GM12878 (cell line): ENCODE measurements around the gene NCAM1. TPM values are rescaled to one million over a fixed set of nuclear protein-coding genes. Genes with fewer than 3 reads are reported as not detected.

Source experiments
- ATAC-seq: fragments of 200-7000 bp; cut with Tn5 transposase; 3 replicates; pipeline ENCODE4 v1.9.1; 2020; ENCODE audit warnings: mild to moderate bottlenecking, moderate library complexity
- BruUV-seq: library from RNA; stranded (reverse); fragments of 400-500 nt; replicated peaks from 2 replicates; lab custom pipeline; 2021; lab: Mats Ljungman, UMichigan
- CTCF ChIA-PET: fragments of 300-600 bp; sonication (Branson Sonifier 250); formaldehyde crosslinking; extraction: SDS; loops from one replicate; lab custom pipeline; 2021; ENCODE audit warnings: inconsistent platforms; lab: Yijun Ruan, JAX
- POLR2A ChIA-PET: fragments of 350-600 bp; formaldehyde crosslinking; extraction: SDS; loops from one replicate; lab custom pipeline; 2021; ENCODE audit warnings: inconsistent platforms; lab: Charles Lee
- RAD21 ChIA-PET: fragments of 300-600 bp; sonication (Branson Sonifier 250); formaldehyde crosslinking; loops from one replicate; lab custom pipeline; 2023; ENCODE audit warnings: antibody characterized with exemption; ENCODE audit not compliant: unreplicated experiment; lab: Charles Lee
- SMC1A ChIA-PET: fragments of 300-600 bp; sonication (Branson Sonifier 250); formaldehyde crosslinking; loops from one replicate; lab custom pipeline; 2023; ENCODE audit not compliant: unreplicated experiment, uncharacterized antibody; lab: Charles Lee
- DNase-seq: peaks from one replicate; pipeline ENCODE4 v3.0.0-alpha.2; 2011; ENCODE audit warnings: low read depth, low spot score
- FAIRE-seq: peaks from 3 replicates; lab custom pipeline; 2011; peaks lifted over from hg19 to GRCh38; lab: Jason Lieb, UNC
- H2AFZ ChIP-seq: 2 replicates; pipeline ENCODE4 v1.6.0; 2011; ENCODE audit warnings: low read depth, low read length, control low read depth; ENCODE audit not compliant: control insufficient read depth
- H3K27ac ChIP-seq: 2 replicates; pipeline ENCODE4 v1.5.1; 2011; ENCODE audit warnings: control low read depth; ENCODE audit not compliant: control insufficient read depth, insufficient read depth
- H3K27me3 ChIP-seq, 2 experiments: replicated peaks in 1 of 2; 2 replicates each; pipeline versions ENCODE4 v1.6.0 to v1.6.1; 2011; ENCODE audit warnings: low read length in 1 of 2; ENCODE audit not compliant: control insufficient read depth in 2 of 2, insufficient read depth in 2 of 2
- H3K36me3 ChIP-seq, 2 experiments: 2 replicates each; pipeline ENCODE4 v1.5.1; 2011; ENCODE audit warnings: low read length in 1 of 2; ENCODE audit not compliant: control insufficient read depth in 2 of 2, insufficient read depth in 2 of 2
- H3K4me1 ChIP-seq: 2 replicates; pipeline ENCODE4 v1.6.1; 2011; ENCODE audit warnings: mild to moderate bottlenecking, low read length, moderate library complexity, mixed read lengths; ENCODE audit not compliant: control insufficient read depth, insufficient read depth
- H3K4me2 ChIP-seq: 2 replicates; pipeline ENCODE4 v1.6.0; 2011; ENCODE audit warnings: control low read depth; ENCODE audit not compliant: control insufficient read depth, insufficient read depth
- H3K4me3 ChIP-seq: fragments of 200-600 bp; sonication (generic); 2 replicates; pipeline ENCODE4 v1.5.1; 2016
- H3K79me2 ChIP-seq: 2 replicates; pipeline ENCODE4 v1.6.0; 2011; ENCODE audit warnings: low read length; ENCODE audit not compliant: control insufficient read depth, insufficient read depth
- H3K9ac ChIP-seq: 2 replicates; pipeline ENCODE4 v1.8.0; 2011; ENCODE audit warnings: low read length, control low read depth, mixed read lengths; ENCODE audit not compliant: control insufficient read depth, insufficient read depth
- H3K9me3 ChIP-seq: replicated peaks from 3 replicates; pipeline ENCODE4 v1.5.1; 2011; ENCODE audit warnings: mild to moderate bottlenecking, low read length; ENCODE audit not compliant: control insufficient read depth, insufficient read depth
- H4K20me1 ChIP-seq: 2 replicates; pipeline ENCODE4 v1.6.0; 2011; ENCODE audit not compliant: control insufficient read depth, insufficient read depth
- ASH2L ChIP-seq: fragments of 300-600, 200-600 bp; sonication (generic); IDR thresholded peaks from 2 replicates; pipeline ENCODE4 v1.6.1; 2017; ENCODE audit warnings: low read depth, mild to moderate bottlenecking, borderline replicate concordance
- EP300 ChIP-seq, 2 experiments: fragments of 150-350 bp in 1 of 2; IDR thresholded peaks; 2 replicates each; pipeline ENCODE4 v1.6.1; 2011 to 2012; ENCODE audit warnings: low read depth in 2 of 2, low read length in 2 of 2, borderline replicate concordance in 1 of 2, improper control_type of control experiment in 1 of 2, inconsistent platforms in 1 of 2; ENCODE audit not compliant: control insufficient read depth in 1 of 2
- GABPA ChIP-seq: IDR thresholded peaks from 2 replicates; pipeline ENCODE4 v1.6.1; 2014; ENCODE audit warnings: antibody characterized with exemption, low read depth, mild to moderate bottlenecking, inconsistent platforms
- IKZF2 ChIP-seq, 2 experiments: fragments of 450-650 bp; IDR thresholded peaks; 2 replicates each; pipeline ENCODE4 v1.6.1; 2017; ENCODE audit warnings: mild to moderate bottlenecking in 2 of 2, moderate library complexity in 2 of 2
- IRF4 ChIP-seq: IDR thresholded peaks from 2 replicates; pipeline ENCODE4 v1.6.1; 2011; ENCODE audit warnings: low read depth, low read length
- LARP7 ChIP-seq: fragments of 450-650 bp; IDR thresholded peaks from 2 replicates; pipeline ENCODE4 v1.6.1; 2017; ENCODE audit warnings: mild to moderate bottlenecking
- RELA ChIP-seq: fragments of 450-650 bp; IDR thresholded peaks from 2 replicates; pipeline ENCODE4 v1.8.0; 2014; ENCODE audit warnings: borderline replicate concordance; ENCODE audit not compliant: partially characterized antibody
- SREBF1 ChIP-seq: IDR thresholded peaks from 2 replicates; pipeline ENCODE4 v1.6.1; 2012; ENCODE audit warnings: mild to moderate bottlenecking, low read length
- ZNF622 ChIP-seq: fragments of 450-650 bp; IDR thresholded peaks from 2 replicates; pipeline ENCODE4 v1.6.1; 2017; ENCODE audit warnings: mild to moderate bottlenecking, inconsistent platforms
- WGBS: methylation state at CpG from one replicate; pipeline ENCODE4 v1.1.6; 2016; ENCODE audit warnings: low lambda C conversion rate; ENCODE audit not compliant: insufficient replicate concordance, insufficient coverage; ENCODE audit errors: missing lambda C conversion rate; 5-methylcytosine and 5-hydroxymethylcytosine counted together
- in situ Hi-C: fragments of 300-500 bp; cut with MboI; formaldehyde crosslinking; loops from 9 replicates; pipeline ENCODE4 v1.14.3; 2018; ENCODE audit warnings: mixed read lengths
- intact Hi-C: fragments of 100-400 bp; cut with micrococcal nuclease; formaldehyde crosslinking; loops from one replicate; pipeline ENCODE4 v1.14.2; 2022; ENCODE audit not compliant: unreplicated experiment
- polyA plus RNA-seq, 11 experiments: library from polyadenylated mRNA; depleted of rRNA in 4 of 11; unstranded in 6 of 11; stranded (reverse) in 5 of 11; fragments of >200 nt; fragmentation: Nextera tagmentation in 4 of 11; fragmentation: Illumina TruSeq in 1 of 11; extraction: Ambion mirVana in 4 of 11; extraction: Trizol in 1 of 11; gene quantifications; 1 replicate in 1 of 11; 2 replicates in 10 of 11; pipeline versions ENCODE4 v1.2.1 to v1.2.3, GENCODE V29; 2011 to 2016; ENCODE audit warnings: inconsistent platforms in 2 of 11, missing spikeins in 2 of 11, low read depth in 1 of 11
- total RNA-seq, 4 experiments: library from RNA; depleted of rRNA in 3 of 4; stranded (reverse); fragments of >200 nt in 3 of 4; fragmentation: Illumina TruSeq in 1 of 4; extraction: Trizol in 1 of 4; gene quantifications; 2 replicates each; pipeline versions ENCODE4 v1.2.1 to v1.2.3, GENCODE V29; 2013 to 2021
- TF ChIP-seq, protein P1 (sequence below): fragments of 450-650 bp; IDR thresholded peaks from 2 replicates; pipeline ENCODE4 v1.6.1; 2017; ENCODE audit warnings: low read depth, mild to moderate bottlenecking, moderate library complexity
- TF ChIP-seq, protein P2 (sequence below): IDR thresholded peaks from 2 replicates; pipeline ENCODE4 v1.6.1; 2012; ENCODE audit warnings: low read depth, low read length, improper control_type of control experiment

Gene NCAM1
- total and polyA plus RNA-seq, 10 of the 15 experiments (the other 5 are each of a cell fraction or from before 2014, with no cell fraction given) = 0.10 to 0.23 (median 0.11) TPM; not detected in 7

GRCh38 chr11:113213549-113213948, 252.3 kb downstream of the NCAM1 start (continued):
- TF ChIP-seq, protein P1, sequence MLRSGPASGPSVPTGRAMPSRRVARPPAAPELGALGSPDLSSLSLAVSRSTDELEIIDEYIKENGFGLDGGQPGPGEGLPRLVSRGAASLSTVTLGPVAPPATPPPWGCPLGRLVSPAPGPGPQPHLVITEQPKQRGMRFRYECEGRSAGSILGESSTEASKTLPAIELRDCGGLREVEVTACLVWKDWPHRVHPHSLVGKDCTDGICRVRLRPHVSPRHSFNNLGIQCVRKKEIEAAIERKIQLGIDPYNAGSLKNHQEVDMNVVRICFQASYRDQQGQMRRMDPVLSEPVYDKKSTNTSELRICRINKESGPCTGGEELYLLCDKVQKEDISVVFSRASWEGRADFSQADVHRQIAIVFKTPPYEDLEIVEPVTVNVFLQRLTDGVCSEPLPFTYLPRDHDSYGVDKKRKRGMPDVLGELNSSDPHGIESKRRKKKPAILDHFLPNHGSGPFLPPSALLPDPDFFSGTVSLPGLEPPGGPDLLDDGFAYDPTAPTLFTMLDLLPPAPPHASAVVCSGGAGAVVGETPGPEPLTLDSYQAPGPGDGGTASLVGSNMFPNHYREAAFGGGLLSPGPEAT = no peak

DNA sequence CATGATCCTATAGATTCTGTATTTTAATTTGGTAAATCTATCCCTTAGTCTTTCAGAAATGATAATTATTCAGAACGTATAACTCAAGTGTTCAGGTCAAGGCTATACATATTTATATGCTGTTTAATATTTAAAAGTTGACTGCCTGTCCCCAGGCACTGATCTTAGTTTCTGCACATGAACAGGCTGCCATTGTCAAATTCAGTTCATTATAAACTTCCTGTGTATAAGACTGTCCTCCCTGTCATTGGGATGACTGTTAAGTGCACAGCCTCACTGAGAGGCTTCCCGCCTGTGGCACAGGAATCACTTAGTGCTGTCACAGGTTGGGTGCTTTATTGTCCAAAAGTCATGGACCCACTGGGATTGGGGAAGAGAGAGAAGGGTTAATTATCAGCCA, 261.0 kb downstream of the NCAM1 start:
- TF ChIP-seq LARP7 (no peak), ASH2L (no peak)
- ChIA-PET SMC1A (no interaction called here), CTCF (no interaction called here), POLR2A (no interaction called here), RAD21 (no interaction called here)
- no peaks in the 10 kb centered on the region for H3K9me3 ChIP-seq
- no peaks in the 10 kb centered on the region for H3K27me3 ChIP-seq
- intact Hi-C loops (no loop called here), in situ Hi-C loops (no loop called here)
- FAIRE-seq (no peak), ATAC-seq (no peak), DNase-seq (no peak)
- 2% methylated on average over 2 of the region's 2 CpGs for WGBS
- no peak overlapping the region for H2AFZ ChIP-seq
- H3K79me2 ChIP-seq = no peaks in the 10 kb centered on the region
- no peaks in the 10 kb centered on the region for H3K36me3 ChIP-seq
- no peak overlapping the region for H3K4me3 ChIP-seq
- H3K9ac ChIP-seq = no peak overlapping the region
- H3K4me2 ChIP-seq = no peak overlapping the region
- H3K4me1 ChIP-seq = no peaks in the 10 kb centered on the region
- H3K27ac ChIP-seq = no peak overlapping the region
- no TSS peak for BruUV-seq
- no peaks in the 10 kb centered on the region for H4K20me1 ChIP-seq

GRCh38 chr11:113234888-113235287, 273.7 kb downstream of the NCAM1 start:
- H3K36me3 ChIP-seq = no peaks in the 10 kb centered on the region
- H3K4me2 ChIP-seq = no peak overlapping the region
- H3K79me2 ChIP-seq = no peaks in the 10 kb centered on the region
- POLR2A ChIA-PET = no interaction called here
- intact Hi-C loops (no loop called here), in situ Hi-C loops (no loop called here)
- ATAC-seq = no peak
- DNase-seq = no peak
- CTCF ChIA-PET = no interaction called here
- RAD21 ChIA-PET = no interaction called here
- H4K20me1 ChIP-seq = no peaks in the 10 kb centered on the region
- H3K27ac ChIP-seq = no peak overlapping the region
- no peak for FAIRE-seq
- H3K27me3 ChIP-seq = peaks cover 0 to 4% of the 10 kb centered on the region in 2 experiments; a peak in 3 of 4 replicates
- SMC1A ChIA-PET = no interaction called here
- H3K9me3 ChIP-seq = no peaks in the 10 kb centered on the region
- WGBS = 53% methylated on average over 14 of the region's 14 CpGs
- H3K9ac ChIP-seq = no peak overlapping the region
- no peak overlapping the region for H3K4me3 ChIP-seq
- no peaks in the 10 kb centered on the region for H3K4me1 ChIP-seq
- no TSS peak for BruUV-seq
- no peak overlapping the region for H2AFZ ChIP-seq
- TF ChIP-seq, protein P2, sequence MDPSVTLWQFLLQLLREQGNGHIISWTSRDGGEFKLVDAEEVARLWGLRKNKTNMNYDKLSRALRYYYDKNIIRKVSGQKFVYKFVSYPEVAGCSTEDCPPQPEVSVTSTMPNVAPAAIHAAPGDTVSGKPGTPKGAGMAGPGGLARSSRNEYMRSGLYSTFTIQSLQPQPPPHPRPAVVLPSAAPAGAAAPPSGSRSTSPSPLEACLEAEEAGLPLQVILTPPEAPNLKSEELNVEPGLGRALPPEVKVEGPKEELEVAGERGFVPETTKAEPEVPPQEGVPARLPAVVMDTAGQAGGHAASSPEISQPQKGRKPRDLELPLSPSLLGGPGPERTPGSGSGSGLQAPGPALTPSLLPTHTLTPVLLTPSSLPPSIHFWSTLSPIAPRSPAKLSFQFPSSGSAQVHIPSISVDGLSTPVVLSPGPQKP = no peak
- no peak for TF ChIP-seq ZNF622
- TF ChIP-seq IRF4 = no peak
- no peak for TF ChIP-seq RELA
- TF ChIP-seq EP300 (IDR thresholded peaks at IDR 0.05; ENCODE audit: borderline replicate concordance in 1 of 2, control insufficient read depth in 1 of 2, low read depth in 2 of 2, low read length in 2 of 2) = no peak
- TF ChIP-seq GABPA = no peak
- no peak for TF ChIP-seq IKZF2 (IDR thresholded peaks at IDR 0.05)
- TF ChIP-seq, protein P1 = no peak
- TF ChIP-seq SREBF1 = no peak
